Measurements from ENCODE around the gene ELP1. TPM values are rescaled to one million over a fixed set of nuclear protein-coding genes. Genes with fewer than 3 reads are reported as not detected.

ELP1 gene
- total and polyA plus RNA-seq, 2 donors, result 16.1 to 43.4 TPM

DNA sequence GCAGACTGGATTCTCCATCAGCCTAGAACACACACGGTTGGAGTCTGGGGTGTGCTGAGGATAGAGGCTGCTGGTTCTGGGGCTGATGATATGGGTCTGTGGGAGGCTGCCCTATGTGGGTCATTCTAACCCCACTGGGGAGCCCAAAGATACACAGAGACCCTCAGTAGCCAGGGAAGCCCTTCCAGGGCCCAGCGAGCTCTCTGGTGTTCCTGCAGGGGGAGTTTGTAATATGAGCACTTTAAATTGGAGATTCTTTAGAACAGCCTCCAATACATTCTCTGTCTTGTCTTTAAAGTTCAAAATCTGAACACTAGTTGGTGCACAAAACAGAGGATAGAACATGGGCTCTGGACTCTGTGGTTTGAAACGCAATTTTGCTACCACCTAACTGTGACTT, 69.5 kb downstream of the ELP1 start:
- Histone ChIP-seq H3K4me1 (ENCODE audit: insufficient read depth) (no peaks in the 10 kb centered on the region), H3K36me3 (ENCODE audit: insufficient read depth) (no peaks in the 10 kb centered on the region), H3K4me3 (ENCODE audit: low read depth, low read length) (no peak overlapping the region), H3K27ac (ENCODE audit: low read depth) (no peak overlapping the region)
- DNase-seq (ENCODE audit: extremely low spot score), result no peak
- 73% methylated on average over 3 of the region's 3 CpGs for WGBS

DNA sequence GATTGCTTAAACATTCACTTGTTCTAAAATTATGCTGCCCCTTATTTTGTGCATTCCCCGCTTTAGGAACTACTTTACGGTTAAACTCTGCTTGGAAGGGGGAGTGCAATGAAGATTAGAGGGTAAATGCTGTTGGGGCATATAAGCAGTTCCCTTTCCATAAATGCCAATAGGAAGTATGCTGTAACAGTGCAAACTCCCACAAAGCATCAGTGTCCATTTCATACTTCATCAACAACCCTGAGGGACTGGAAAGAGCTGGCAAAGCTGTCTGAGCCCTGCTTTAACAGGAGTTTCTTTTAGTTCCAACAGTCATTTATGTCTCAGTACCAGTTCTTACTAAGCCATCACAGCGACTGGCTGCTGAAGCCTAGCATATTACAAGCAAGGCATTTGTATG, 70.0 kb downstream of the ELP1 start:
- Histone ChIP-seq H3K36me3 (ENCODE audit: insufficient read depth) (no peaks in the 10 kb centered on the region), H3K4me1 (ENCODE audit: insufficient read depth) (no peaks in the 10 kb centered on the region), H3K27ac (ENCODE audit: low read depth) (no peak overlapping the region), H3K4me3 (ENCODE audit: low read depth, low read length) (no peak overlapping the region)
- DNase-seq (ENCODE audit: extremely low spot score), result no peak
- 85% methylated on average over 3 of the region's 3 CpGs for WGBS

DNA sequence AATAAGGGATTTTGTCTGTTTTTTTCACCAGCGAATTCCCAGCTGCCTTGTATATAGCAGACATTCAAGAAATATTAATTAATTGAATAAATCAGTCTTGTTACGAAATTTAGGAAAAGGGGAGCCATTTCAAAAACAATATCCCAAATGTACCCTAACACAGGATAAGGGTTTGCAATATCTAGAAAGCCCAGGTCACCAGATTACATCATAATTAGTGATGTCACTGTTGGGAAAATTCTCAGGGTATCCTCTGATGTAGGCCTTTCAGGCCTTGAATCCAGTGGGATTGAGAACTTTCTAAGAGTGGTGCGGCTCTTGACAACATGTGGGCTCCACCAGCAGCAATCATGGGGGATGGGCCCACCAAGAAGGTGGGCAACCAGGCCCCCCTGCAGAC, 71.9 kb downstream of the ELP1 start, which contains the start of gene ACTL7A:
Gene ACTL7A (plus strand): TSS at position 270 of the 400 bp plus-strand sequence. CDS start 57 bp downstream, at position 327.
- no peak within 1 kb of the TSS for H3K4me3 ChIP-seq (ENCODE audit: low read depth, low read length)
- no peaks in the 10 kb centered on the region for H3K4me1 ChIP-seq (ENCODE audit: insufficient read depth)
- no peak for DNase-seq (ENCODE audit: extremely low spot score)
- 98% methylated on average over 3 of the region's 3 CpGs for WGBS
- no peaks in the 10 kb centered on the region for H3K36me3 ChIP-seq (ENCODE audit: insufficient read depth)
- no peak within 1 kb of the TSS for H3K27ac ChIP-seq (ENCODE audit: low read depth)

DNA sequence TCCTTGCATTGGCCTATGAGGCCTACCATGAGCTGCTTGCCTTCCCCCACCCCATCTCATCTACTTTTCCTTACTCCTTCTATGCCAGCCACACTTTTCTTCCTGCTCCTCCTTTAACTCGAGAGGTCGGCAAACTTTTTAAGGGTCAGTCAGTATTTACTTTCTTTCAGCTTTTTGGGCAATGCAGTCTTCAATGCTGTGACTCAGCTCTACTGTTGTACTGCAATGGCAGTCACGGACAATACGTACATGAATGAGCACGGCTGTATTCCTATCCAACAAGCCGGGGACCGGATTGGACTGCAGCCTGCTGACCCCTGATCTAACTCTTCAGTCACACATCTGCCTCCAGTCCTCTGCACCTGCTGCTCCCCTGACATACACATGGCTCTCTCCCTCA, 72.5 kb downstream of the ELP1 start:
- Histone ChIP-seq H3K4me1 (ENCODE audit: insufficient read depth) (no peaks in the 10 kb centered on the region), H3K27ac (ENCODE audit: low read depth) (no peak overlapping the region), H3K36me3 (ENCODE audit: insufficient read depth) (no peaks in the 10 kb centered on the region), H3K4me3 (ENCODE audit: low read depth, low read length) (no peak overlapping the region)
- no peak for DNase-seq (ENCODE audit: extremely low spot score)
- 75% methylated on average over 7 of the region's 7 CpGs for WGBS

DNA sequence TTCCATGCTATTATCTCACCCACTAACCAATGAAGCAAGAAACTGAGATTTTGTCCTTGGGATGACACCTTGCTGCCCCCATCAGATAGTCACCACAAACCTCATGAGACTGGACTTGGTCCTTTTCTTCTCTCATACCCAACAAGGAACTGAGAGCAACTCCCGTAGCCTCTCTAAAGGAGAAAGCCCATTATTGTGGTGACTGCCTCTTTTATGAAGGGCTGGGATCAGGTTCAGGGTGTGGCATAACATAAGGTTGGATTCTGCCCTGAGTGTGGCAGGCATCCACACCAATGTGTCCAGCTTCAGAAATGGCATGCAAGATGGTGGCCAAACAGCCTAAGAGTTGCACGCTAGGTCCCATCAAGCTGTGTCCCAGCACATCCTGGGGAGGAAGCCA, 73.2 kb downstream of the ELP1 start:
- DNase-seq (ENCODE audit: extremely low spot score), result no peak
- no peak overlapping the region for H3K4me3 ChIP-seq (ENCODE audit: low read depth, low read length)
- H3K4me1 ChIP-seq (ENCODE audit: insufficient read depth), result no peaks in the 10 kb centered on the region
- H3K36me3 ChIP-seq (ENCODE audit: insufficient read depth), result no peaks in the 10 kb centered on the region
- 95% methylated on average over 2 of the region's 2 CpGs for WGBS
- no peak overlapping the region for H3K27ac ChIP-seq (ENCODE audit: low read depth)

DNA sequence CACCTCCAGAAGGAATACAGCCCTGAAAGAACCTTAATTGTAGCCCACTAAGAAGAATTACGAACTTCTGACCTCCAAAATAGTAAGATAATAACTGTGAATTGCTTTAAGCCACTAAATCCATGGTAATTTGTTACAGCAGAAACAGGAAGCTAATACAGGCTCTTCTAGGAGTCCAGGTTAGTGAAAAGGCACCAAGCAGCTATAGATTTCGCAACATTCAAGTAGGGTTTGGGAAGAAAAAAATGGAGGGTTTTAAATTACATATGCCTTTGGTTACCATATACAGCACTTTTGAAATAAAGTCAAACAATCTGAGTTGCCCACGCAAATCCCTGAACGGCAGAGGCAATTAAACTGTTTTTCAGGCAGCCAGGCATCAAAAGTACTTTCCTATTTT, 73.6 kb downstream of the ELP1 start:
- Histone ChIP-seq H3K27ac (ENCODE audit: low read depth) (no peak overlapping the region), H3K4me1 (ENCODE audit: insufficient read depth) (no peaks in the 10 kb centered on the region), H3K4me3 (ENCODE audit: low read depth, low read length) (no peak overlapping the region), H3K36me3 (ENCODE audit: insufficient read depth) (no peaks in the 10 kb centered on the region)
- no peak for DNase-seq (ENCODE audit: extremely low spot score)
- 86% methylated on average over 4 of the region's 4 CpGs for WGBS

DNA sequence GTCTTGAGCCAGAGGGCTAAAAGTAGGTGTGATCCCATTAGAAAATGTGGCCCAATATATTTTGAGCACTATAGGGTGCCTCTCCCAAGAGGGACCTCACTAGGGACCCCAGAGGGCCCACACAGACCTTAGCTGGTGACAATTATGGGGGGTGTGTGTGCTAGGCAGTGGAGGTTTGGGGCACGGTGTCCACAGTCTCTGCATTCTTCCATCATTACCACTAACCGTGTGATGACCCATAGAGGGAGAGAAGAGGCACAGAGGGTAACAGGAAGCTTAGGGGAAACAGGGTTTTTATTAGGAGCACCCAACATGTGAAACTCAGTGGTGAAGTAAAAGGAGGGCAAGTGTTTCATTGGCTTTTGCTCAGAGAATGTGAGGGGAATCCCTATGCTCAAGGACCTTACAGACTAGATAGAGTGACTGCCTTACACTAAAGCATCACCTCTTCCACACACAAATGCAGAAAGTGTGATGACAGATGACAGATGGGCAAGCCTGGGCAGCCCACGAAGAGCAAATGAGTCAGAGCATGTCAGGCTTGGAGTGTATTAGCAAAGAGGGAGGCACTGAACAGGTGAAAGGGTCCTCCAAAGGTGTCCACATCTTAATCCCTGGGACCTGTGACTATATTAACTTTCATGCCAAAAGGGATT, 74.3 kb downstream of the ELP1 start:
- DNase-seq (ENCODE audit: extremely low spot score), result no peak
- H3K27ac ChIP-seq (ENCODE audit: low read depth), result no peak overlapping the region
- H3K36me3 ChIP-seq (ENCODE audit: insufficient read depth), result no peaks in the 10 kb centered on the region
- 74% methylated on average over 3 of the region's 3 CpGs for WGBS
- H3K4me3 ChIP-seq (ENCODE audit: low read depth, low read length), result no peak overlapping the region
- no peaks in the 10 kb centered on the region for H3K4me1 ChIP-seq (ENCODE audit: insufficient read depth)

DNA sequence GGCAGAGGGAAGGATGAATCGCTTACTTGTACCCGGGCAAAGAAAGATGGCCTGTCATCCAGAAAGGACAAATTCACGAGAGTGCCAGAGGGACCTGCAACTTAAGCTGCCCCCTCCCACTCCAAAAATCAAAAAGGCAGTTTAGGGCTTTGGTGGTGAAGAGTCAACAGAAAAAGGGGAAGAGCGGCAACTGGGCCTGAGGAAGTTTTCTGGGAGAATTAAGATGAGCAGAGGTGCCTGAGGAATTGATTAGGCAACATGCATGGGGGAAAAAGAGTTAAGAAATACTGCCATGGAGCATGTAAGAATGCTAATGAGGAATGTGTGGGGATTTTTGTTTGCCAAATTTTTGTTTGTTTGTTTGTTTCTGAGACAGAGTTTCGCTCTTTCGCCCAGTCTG, 76.4 kb downstream of the ELP1 start:
- no peaks in the 10 kb centered on the region for H3K36me3 ChIP-seq (ENCODE audit: insufficient read depth)
- no peak overlapping the region for H3K4me3 ChIP-seq (ENCODE audit: low read depth, low read length)
- no peak overlapping the region for H3K27ac ChIP-seq (ENCODE audit: low read depth)
- DNase-seq (ENCODE audit: extremely low spot score), result no peak
- 91% methylated on average over 6 of the region's 6 CpGs for WGBS
- no peaks in the 10 kb centered on the region for H3K4me1 ChIP-seq (ENCODE audit: insufficient read depth)

DNA sequence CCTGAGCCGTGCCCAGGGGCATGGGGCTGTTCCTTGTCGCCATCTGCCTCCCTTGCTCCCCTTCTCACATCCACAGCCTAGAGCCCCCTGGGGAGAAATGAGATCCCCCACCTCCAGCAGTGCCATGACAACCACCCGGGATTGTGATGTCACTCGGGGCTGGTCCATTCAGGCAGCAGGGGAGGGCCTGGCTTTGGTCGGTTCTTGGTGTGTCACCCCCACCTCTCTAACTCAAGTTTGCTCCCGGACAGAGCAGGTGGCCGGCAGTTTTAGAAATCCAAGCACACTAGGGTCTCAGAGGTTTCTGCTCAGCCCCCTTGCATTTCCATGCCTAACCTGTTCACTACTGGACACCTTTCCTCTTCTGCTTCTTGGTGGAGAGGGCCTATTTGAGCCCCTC, 78.0 kb downstream of the ELP1 start, which contains the start of gene ACTL7B:
Gene ACTL7B (minus strand): TSS at position 99 of the 400 bp plus-strand sequence. CDS start 56 bp downstream, at position 43.
- no peak for DNase-seq (ENCODE audit: extremely low spot score)
- H3K4me3 ChIP-seq (ENCODE audit: low read depth, low read length), result no peak within 1 kb of the TSS
- no peaks in the 10 kb centered on the region for H3K4me1 ChIP-seq (ENCODE audit: insufficient read depth)
- H3K27ac ChIP-seq (ENCODE audit: low read depth), result no peak within 1 kb of the TSS
- no peaks in the 10 kb centered on the region for H3K36me3 ChIP-seq (ENCODE audit: insufficient read depth)
- 83% methylated on average over 7 of the region's 7 CpGs for WGBS

DNA sequence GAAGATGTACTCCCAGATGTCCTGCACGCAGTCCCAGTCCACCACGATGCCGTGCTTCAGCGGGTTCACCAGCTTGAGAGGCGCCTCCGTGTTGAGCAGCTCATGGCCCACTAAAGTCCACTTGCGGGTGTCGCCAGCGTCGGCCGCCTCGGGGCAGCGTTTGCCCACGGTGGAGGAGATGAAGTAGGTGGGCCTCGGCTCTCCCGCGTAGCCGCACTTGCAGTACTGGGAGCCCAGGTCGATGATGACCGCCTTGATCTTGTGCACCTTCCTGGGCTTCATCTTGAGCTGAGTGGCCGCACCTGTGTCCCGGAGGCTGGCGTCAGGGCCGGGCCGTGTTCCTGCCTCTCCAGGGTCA, 78.4 kb downstream of the ELP1 start:
- no peak overlapping the region for H3K27ac ChIP-seq (ENCODE audit: low read depth)
- DNase-seq (ENCODE audit: extremely low spot score), result no peak
- H3K4me3 ChIP-seq (ENCODE audit: low read depth, low read length), result no peak overlapping the region
- no peaks in the 10 kb centered on the region for H3K36me3 ChIP-seq (ENCODE audit: insufficient read depth)
- 98% methylated on average over 25 of the region's 25 CpGs for WGBS
- no peaks in the 10 kb centered on the region for H3K4me1 ChIP-seq (ENCODE audit: insufficient read depth)

DNA sequence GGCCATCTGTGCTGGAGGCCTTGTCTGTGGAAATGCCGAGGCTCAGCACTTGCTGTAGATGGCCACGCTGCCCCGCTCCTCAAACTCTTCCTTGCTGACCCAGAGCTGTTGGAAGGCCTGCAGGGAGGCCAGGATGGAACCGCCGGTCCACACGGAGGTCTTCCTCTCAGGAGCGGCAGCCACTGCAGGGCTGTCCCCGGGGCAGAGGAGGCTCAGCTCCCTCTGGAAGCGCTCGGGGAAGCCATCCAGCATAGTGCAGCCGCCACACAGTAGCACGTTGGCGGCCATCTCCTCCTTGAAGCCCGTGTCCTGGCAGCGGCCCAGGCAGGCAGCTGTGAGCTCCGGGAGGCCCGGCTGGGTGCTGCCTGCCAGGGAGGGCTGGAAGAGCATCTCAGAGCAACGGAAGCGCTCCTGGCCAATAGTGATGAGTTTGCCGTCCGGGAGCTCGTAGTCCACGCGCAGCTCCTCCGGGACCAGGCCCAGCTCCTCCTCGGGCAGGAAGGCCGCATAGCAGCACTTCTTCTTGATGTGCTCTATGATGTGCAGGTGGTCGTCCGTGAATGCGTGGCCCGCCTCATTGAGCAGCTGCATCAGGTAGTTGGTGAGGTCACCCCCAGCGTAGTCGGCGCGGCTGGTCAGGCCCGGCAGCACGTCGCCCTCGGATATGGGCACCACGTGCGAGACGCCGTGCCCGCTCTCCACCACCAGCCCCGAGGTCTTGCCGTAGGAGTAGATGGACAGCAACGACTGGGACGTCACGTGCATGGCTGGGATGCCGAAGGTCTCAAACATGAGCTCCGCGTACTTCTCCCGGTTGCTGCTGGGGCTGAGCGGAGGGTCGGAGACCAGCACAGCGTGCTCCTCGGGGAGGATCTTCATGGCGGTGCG, 79.0 kb downstream of the ELP1 start:
- Histone ChIP-seq H3K4me1 (ENCODE audit: insufficient read depth) (no peaks in the 10 kb centered on the region), H3K36me3 (ENCODE audit: insufficient read depth) (no peaks in the 10 kb centered on the region), H3K4me3 (ENCODE audit: low read depth, low read length) (no peak overlapping the region), H3K27ac (ENCODE audit: low read depth) (no peak overlapping the region)
- no peak for DNase-seq (ENCODE audit: extremely low spot score)
- WGBS, result 85% methylated on average over 59 of the region's 59 CpGs

DNA sequence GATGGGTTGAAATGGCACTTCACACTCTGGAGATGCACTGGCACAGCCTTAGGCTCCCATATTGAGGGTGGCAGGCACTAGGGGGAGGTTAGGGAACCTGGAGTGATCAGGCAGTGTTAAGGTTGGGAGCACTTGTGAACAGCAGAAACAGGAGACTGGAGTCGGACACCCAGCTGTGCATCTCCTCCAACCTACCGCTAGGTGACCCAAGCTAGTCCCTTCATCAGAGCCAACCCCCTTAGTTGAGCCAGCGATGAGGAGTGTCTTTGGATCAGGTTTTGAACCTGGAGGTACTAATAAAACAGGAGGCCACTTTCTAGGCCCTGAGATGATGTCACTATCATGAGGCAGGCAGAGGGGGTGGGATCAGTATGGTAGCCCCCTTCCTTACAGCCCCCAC, 79.8 kb downstream of the ELP1 start:
- Histone ChIP-seq H3K4me3 (ENCODE audit: low read depth, low read length) (no peak overlapping the region), H3K36me3 (ENCODE audit: insufficient read depth) (no peaks in the 10 kb centered on the region), H3K27ac (ENCODE audit: low read depth) (no peak overlapping the region), H3K4me1 (ENCODE audit: insufficient read depth) (no peaks in the 10 kb centered on the region)
- no peak for DNase-seq (ENCODE audit: extremely low spot score)
- WGBS, result 95% methylated on average over 3 of the region's 3 CpGs

DNA sequence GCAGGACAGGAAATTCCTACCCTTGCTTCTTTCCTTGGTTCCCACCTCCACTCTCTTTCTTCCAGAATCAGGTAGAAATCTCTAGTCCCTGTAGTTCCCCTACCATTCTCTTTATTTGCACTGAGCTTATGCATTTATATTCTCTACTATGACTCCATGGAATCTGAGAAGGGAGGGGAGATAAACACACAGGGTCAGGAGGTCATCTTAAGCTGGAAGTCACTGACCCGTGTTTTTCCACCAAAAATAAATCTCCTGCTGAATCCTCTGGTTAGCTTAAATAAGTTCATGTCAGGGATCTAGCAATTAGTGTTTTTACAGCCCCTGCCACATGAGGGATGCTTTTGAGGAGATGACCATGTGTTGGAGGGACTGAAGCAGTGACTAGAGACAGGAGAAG, 81.8 kb downstream of the ELP1 start:
- WGBS, result 26% methylated on average over 1 of the region's 1 CpG
- H3K36me3 ChIP-seq (ENCODE audit: insufficient read depth), result no peaks in the 10 kb centered on the region
- no peak overlapping the region for H3K27ac ChIP-seq (ENCODE audit: low read depth)
- H3K4me3 ChIP-seq (ENCODE audit: low read depth, low read length), result no peak overlapping the region
- no peaks in the 10 kb centered on the region for H3K4me1 ChIP-seq (ENCODE audit: insufficient read depth)
- DNase-seq (ENCODE audit: extremely low spot score), result no peak

DNA sequence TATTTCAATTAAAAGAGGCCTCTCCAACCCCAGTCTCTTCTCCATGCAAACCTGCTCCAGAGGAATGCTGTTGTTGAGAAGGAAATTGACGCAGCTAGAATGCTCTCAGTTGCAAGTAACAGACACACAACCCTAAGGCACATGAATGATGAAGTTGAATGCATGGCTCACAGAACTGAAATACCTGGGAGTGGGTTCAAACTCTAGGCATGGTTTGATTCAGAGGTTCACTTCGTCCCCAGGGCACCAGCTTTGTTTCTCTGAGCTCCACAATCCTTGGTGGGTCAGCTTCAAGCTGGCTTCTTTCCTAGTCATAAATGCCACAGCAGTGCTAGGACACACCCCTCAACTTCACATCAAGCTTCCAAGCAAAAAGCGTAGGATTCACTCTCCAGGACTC, 82.8 kb downstream of the ELP1 start:
- WGBS, result 80% methylated on average over 3 of the region's 3 CpGs
- no peak for DNase-seq (ENCODE audit: extremely low spot score)
- H3K36me3 ChIP-seq (ENCODE audit: insufficient read depth), result no peaks in the 10 kb centered on the region
- no peak overlapping the region for H3K4me3 ChIP-seq (ENCODE audit: low read depth, low read length)
- H3K4me1 ChIP-seq (ENCODE audit: insufficient read depth), result no peaks in the 10 kb centered on the region
- no peak overlapping the region for H3K27ac ChIP-seq (ENCODE audit: low read depth)
